Hematopoietic multipotent progenitor cell treated with erythropoietin and hydrocortisone succinate and interleukin-3 and kit ligand, for 4 days (in vitro differentiated cells): ENCODE data around the gene LRRC72.
"Not testable (repeated sequence)": the region's sequence is repeated elsewhere in the genome, so short reads cannot be mapped to it uniquely, and the experiment has no call there.

Source experiments
- DNase-seq: peaks from one replicate; pipeline ENCODE4 v3.0.0-alpha.2; 2015

The LRRC72 gene

DNA sequence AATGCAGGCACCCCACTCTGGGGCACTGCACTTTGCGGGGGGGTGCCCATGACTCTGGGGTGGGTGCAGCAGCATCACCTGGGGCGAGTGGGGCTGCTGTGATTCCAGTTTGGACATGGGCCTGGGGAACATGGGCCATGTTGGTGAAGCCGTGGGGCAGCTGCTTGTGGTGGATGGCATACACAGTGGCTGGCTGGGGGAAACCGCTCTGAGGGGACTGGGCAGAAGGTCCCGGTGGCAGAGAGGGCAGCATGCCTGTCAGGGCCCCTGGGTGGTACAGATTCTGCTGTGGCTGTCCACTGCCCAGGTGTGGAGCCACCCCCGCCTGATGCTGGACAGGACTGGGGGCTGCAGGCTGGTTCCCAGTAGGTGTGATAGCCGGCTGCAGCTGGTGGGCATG, 57.2 kb downstream of the LRRC72 start:
- no peak for DNase-seq

DNA sequence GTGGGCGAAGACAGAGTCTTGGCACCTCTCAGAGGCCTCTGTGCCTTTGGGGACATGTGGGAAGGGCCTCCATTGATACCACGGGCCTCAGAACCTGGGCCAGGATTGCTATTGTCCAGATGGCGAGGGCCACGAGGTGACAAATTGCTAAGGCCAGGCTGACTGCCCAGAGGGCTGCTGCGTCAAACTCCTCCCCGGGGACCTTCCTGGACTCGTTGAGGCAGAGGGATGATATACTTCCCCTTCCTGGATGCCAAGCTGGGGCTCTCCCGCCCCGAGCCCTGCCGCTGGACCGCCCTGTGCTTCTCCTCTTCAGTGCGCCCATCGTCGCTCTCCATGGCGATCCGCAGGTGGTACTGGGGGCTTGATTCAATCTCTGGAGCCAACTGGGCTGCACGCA, 58.9 kb downstream of the LRRC72 start:
- no peak for DNase-seq

DNA sequence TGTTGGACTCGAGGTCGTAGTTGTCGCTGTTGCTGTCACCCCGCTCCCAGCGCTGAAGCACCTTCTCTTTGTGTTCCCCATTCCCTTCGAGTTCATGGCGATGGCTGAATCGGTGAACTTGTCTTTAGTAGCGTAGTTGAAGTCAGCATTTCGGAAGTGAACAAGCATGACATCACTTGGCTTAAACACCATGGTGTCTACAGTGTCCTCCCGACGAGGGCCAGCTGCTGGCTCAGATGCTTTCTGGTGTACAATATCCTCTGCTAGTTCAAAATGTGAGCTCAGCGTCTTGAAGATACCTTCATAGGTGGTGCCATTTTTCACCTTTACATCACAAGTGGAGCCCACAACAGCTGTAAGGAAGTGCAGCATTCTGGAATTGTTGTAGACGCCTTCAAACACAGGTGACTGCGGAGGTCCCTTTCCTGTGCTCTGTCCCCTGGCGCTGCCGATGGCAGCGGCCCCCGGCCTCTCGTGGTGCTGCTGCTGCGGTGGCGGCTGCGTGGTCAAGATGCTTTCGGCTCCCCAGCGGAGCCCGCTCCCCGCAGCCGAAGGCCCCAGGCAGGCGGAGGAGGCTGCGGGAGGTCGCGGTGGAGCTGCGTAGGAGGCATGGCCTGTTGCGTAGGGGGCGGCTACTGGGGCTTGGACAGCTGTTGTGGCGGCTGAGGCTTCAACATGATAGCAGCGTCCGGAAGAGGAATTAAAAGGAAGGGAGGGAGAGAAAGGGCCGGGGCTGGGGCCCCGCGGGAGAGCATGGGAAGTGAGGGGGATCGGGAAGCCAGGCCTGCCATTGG, 59.7 kb downstream of the LRRC72 start:
- peak; percentile 30 for DNase-seq

- no peak for DNase-seq
Observed at GRCh38 chr7:16587129-16587528, 60.5 kb downstream of the LRRC72 start.

DNA sequence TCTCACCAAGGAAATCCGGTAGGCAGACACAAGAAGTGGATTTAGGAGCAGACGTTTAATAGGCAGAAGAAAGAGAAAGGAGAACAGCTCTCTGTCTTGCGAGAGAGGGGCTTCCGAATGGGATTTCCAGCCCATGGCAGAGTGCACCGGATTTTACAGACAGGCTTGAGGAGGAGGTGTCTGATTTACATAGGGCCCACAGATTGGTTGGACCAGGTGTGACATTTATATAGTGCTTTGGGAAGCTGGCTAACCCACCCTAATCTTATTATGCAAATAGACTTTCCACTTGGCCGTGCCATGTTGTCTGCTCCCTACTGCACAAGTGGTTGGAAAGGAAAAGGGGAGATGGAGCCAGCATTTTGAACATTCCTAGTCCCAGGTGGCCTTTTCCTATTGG, 61.2 kb downstream of the LRRC72 start:
- no peak for DNase-seq

- no peak for DNase-seq
Observed at GRCh38 chr7:16589881-16590280, 63.3 kb downstream of the LRRC72 start.

GRCh38 chr7:16590424-16590823, 63.8 kb downstream of the LRRC72 start:
- DNase-seq, result peak; percentile 53

DNA sequence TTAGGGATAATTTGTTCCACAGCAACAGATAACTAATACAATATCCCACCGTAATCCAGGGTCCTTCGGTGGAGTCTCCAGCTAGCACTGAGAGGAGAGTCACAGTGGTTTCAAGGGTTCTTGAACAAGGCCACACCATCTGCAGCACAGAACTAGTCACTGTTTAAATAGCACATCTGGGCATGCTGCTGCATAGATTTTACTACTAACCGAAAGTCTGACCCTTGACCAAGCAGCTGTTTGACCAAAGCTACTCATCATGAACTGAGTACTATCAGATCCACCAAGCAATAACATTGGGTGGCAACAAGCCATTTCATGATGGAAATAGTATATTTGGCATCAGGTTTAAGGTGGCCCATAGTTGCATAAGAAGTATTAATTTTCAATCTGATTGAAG, 65.8 kb downstream of the LRRC72 start:
- DNase-seq, result no peak

DNA sequence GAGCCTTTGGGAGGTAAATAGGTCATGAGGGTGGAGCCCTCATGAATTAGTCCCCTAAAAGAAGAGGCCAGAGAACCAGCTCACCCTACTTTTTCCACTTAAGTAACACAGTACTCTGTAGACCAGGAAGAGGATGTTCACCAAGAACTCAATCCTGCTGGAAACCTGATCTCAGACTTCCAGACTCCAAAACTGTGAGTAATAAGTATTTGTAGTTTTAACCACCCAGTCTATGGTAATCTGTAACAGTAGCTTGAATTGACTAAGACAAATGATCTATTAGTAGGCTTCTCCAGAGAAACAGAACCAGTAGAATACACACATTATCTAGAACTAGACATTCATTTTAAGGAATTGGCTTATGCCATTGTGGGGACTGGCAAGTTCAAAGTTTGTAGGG, 67.4 kb downstream of the LRRC72 start:
- no peak for DNase-seq

DNA sequence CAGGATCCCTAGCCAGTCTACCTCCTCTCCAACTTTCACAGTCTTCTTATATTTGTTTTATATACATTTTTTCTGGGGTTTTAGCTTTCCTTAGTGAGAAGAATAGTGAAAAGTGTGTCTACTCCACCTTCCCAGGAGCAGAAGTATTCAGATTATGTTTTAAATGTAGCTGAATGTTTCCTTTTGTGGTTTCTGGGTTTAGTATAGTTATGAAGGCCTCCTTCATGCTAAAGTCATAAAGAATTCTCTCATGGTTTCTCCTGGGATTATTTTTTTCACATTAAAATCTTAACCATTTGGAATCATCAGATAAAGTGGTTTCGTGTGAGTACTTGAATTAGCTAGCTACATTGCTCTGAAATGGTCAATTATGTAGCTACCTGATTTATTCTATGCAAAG, 68.1 kb downstream of the LRRC72 start:
- no peak for DNase-seq

DNA sequence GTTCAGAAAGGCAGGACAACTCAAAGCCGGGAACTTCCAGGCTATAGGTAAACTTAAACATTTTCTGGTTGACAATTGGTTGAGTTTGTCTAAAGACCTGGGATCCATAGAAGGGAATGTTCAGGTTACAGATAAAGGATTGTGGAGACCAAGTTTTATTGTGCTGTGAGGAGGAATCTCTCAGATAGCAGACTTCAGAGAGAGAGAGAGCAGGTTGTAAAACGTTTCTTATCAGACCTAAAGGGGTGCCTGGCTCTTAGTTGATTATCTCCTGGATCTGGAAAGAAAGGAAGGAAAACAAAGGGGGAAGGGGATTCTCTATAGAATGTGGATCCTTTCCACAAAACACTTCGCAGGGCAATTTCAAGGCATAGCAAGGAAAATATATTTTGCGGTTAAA, 69.0 kb downstream of the LRRC72 start:
- DNase-seq, result not testable (repeated sequence)

- no peak for DNase-seq
Observed at GRCh38 chr7:16598015-16598414, 71.4 kb downstream of the LRRC72 start.

GRCh38 chr7:16599860-16600259, 73.2 kb downstream of the LRRC72 start:
- no peak for DNase-seq

DNA sequence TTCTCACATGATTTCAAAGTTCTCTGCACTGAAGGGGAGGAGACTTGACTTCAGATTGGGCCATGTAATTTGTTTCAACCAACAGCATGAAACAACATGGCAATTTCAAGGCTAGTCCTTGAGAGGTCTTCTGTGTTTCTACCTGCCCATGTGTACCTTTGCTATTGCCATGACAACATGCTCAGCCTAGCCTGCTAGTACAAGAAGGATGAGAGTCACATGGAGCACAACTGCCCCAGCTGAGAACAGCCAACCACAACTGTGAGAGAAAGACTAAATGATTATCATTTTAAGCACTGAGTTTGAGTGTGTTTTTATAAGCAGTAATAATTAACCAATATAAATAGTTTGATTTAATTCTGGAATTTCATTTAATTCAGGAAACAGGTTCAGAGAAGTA, 77.0 kb downstream of the LRRC72 start:
- DNase-seq, result no peak

- DNase-seq, result peak; percentile 20
Observed at GRCh38 chr7:16604054-16604453, 77.4 kb downstream of the LRRC72 start.

GRCh38 chr7:16606704-16607103, 80.1 kb downstream of the LRRC72 start:
- no peak for DNase-seq

DNA sequence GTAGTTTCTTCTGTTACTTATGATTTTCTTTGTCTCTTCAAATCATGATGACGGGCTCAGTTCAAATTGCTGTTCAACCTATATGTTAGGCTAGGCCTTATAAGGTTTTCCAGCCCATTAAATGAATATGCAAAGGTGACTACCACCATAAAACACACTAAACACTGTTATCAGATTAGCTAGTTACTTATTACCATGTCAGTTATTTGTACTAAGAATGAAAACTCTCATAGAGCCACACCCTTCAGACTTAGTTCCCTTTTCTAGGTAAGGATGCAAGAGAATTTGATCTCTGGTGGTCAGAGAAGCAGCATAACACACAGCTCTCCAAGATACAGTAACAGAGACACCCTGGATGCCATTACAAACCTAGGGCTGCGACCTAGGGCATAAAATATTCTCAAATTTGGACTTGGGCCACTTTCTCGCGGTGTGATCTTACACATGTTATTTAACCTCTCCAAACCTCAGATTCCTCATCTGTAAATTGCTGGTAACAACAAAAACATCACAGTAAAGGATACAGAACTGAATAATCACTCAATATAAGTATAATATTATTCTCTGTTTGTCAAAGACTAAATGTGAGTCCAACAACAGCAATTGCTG, 83.3 kb downstream of the LRRC72 start:
- peak; percentile 74 for DNase-seq

DNA sequence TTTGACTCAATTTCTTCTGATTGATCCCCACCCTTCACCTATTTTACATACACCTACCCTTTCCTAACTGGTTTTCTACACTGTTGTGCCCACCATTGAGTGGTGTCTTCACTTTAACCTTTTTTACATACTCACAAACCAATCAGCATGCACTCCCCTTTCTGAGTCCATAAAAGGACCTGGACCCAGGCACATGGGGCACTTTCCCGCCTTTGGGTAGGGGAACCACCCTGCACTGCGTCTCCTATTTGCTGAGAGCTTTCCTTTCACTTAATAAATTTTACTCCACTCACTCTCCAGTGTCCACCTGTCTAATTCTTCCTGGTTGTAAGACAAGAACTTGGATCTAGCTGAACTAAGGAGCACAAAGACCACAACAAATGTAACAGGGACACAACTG, 85.1 kb downstream of the LRRC72 start:
- no peak for DNase-seq

- no peak for DNase-seq
Observed at GRCh38 chr7:16615228-16615627, 88.6 kb downstream of the LRRC72 start.

- no peak for DNase-seq
Observed at GRCh38 chr7:16616122-16616521, 89.5 kb downstream of the LRRC72 start.

DNA sequence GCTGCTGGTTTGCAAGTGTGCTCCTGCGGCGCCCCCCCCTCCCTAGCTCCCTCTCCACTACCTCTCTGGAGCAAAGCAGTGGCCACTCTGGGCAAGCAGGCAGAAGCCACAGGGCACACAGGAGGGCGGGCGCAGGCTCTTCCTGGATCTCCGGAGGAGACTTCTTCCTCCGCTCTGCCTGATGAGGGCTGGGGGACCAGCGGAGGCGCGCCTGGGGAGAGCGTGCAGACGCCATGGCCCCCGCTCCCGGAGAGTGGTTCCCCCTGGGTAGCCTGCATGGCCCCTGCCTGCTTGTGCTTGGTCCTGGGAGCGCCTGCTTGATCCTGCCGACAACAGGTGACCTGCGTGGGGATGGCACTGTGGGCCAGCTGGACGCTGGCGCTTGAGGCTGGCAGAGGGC, 89.9 kb downstream of the LRRC72 start:
- DNase-seq, result no peak

DNA sequence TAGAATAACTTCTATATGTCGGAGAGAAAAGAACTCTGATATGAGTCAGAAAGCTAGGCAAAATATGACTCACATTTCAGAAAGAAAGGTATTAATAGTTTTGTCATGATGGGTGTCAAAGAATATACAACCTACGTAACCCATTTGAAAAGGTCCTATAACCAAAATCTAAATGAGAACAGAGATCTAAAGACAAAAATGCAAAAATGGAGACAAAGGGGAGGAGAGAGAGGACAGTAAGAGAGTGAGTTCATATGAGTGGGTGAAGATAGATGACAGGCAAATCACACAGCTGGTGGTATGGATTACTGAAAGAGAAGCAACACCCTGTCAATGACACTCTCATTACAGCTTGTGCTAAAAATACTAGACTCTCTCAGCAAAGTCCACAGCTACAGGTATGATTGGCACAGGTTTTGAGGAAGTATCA, 93.4 kb downstream of the LRRC72 start:
- no peak for DNase-seq

- no peak for DNase-seq
Observed at GRCh38 chr7:16626388-16626787, 99.8 kb downstream of the LRRC72 start.

DNA sequence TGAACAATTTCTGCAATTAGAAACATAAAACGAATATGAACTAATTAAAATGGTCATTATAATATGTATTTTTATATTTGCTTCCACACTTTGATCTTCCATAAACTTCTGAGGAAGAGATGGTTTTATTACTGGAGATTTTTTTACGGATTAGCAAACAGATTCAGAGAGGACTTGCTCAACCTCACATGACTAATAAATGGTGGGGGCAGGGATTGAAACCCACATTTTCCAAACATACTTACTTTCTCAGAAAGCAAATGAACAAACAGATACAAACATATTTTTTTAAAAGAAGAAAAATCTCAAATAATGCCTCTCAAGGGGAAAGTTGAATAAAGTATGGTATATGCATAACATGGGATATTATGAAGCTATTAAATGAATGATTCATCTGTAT, 100.6 kb downstream of the LRRC72 start:
- no peak for DNase-seq

GRCh38 chr7:16630654-16631053, 104.0 kb downstream of the LRRC72 start:
- no peak for DNase-seq
